Adrenal gland (tissue), 12 donors: ENCODE data around the gene RER1. TPM values are rescaled to one million over a fixed set of nuclear protein-coding genes. Genes with fewer than 3 reads are reported as not detected.

Experiments
- DNase-seq, 7 donors: peaks; one replicate each; pipeline ENCODE4 v3.0.0-alpha.2; 2019 to 2020
- H3K27ac ChIP-seq, 5 donors: fragments of 200-600 bp; sonication (generic) in 4 of 5; 1 replicate in 3 of 5; 2 replicates in 2 of 5; pipeline versions ENCODE4 v1.5.1 to v1.8.0; 2016 to 2020; ENCODE audit warnings: mild to moderate bottlenecking in 1 of 5
- H3K27me3 ChIP-seq: fragments of 200-600 bp; 2 replicates; pipeline ENCODE4 v1.8.0; 2021
- H3K36me3 ChIP-seq, 2 donors: fragments of 200-600 bp; replicated peaks in 1 of 2; 1 replicate in 1 of 2; 2 replicates in 1 of 2; pipeline versions ENCODE4 v1.5.1 to v1.8.0; 2018 to 2022
- H3K4me1 ChIP-seq, 2 donors: fragments of 200-600 bp; replicated peaks in 1 of 2; 1 replicate in 1 of 2; 2 replicates in 1 of 2; pipeline versions ENCODE4 v1.5.1 to v1.8.0; 2018 to 2021
- H3K4me3 ChIP-seq, 4 donors: fragments of 200-600 bp; sonication (generic) in 3 of 4; one replicate each; pipeline ENCODE4 v1.5.1; 2016 to 2018
- H3K9me3 ChIP-seq, 3 donors: fragments of 200-600 bp; sonication (generic) in 1 of 3; replicated peaks in 1 of 3; 1 replicate in 2 of 3; 2 replicates in 1 of 3; pipeline versions ENCODE4 v1.5.1 to v1.8.0; 2016 to 2021
- CTCF ChIP-seq, 6 experiments: fragments of 450-650 bp in 4 of 6; fragments of 200-600 bp in 2 of 6; sonication (generic) in 1 of 6; IDR thresholded peaks; 1 replicate in 5 of 6; 2 replicates in 1 of 6; pipeline versions ENCODE4 v1.5.1 to v1.8.0; 2016 to 2021; ENCODE audit warnings: antibody characterized with exemption in 6 of 6, mild to moderate bottlenecking in 2 of 6, moderate library complexity in 1 of 6
- POLR2A ChIP-seq, 2 donors: fragments of 450-650 bp; IDR thresholded peaks; one replicate each; pipeline ENCODE4 v1.6.1; 2017; ENCODE audit warnings: antibody characterized with exemption in 2 of 2, mild to moderate bottlenecking in 2 of 2, moderate library complexity in 1 of 2
- WGBS, 4 donors: extraction: QIAGEN DNeasy Blood & Tissue Kit in 2 of 4; methylation state at CpG; one replicate each; pipeline versions ENCODE4 v1.1.5 to v1.1.7; 2013 to 2017; 5-methylcytosine and 5-hydroxymethylcytosine counted together
- intact Hi-C, 2 donors: fragments of 100-400 bp; cut with DNase I; formaldehyde crosslinking; loops; one replicate each; pipeline versions ENCODE4 v1.14.1 to v1.15.0; 2022 to 2023
- polyA plus RNA-seq, 3 donors: library from polyadenylated mRNA; stranded (reverse); fragments of 200-250 nt in 2 of 3; fragments of 350-450 nt in 1 of 3; fragmentation: Illumina TruSeq in 1 of 3; extraction: RNeasy Lipid Tissue Mini Kit (QIAGEN cat#74804) in 1 of 3; gene quantifications; one replicate each; pipeline ENCODE4 v1.2.3, GENCODE V29; 2013 to 2014
- total RNA-seq, 9 donors: library from RNA; depleted of rRNA in 4 of 9; stranded (reverse); fragments of >200 nt in 4 of 9; fragments of 120-200 nt in 1 of 9; fragmentation: NEBNext Ultra II Directional in 1 of 9; extraction: Animal tissue kit (Norgen Biotek cat#: 25700) in 1 of 9; gene quantifications; one replicate each; pipeline versions ENCODE4 v1.1.0 to v1.2.4, GENCODE V29; 2013 to 2023
- donor health status: healthy with polysubstance abuse.
- donor health status: Bipolar disorder and iron deficiency.
- donor health status: DM: yes; HTN: yes; CAD: no.
- donor health status: DM: no; HTN: no; CAD: no.
- donor health status: DM: no; HTN: no; CAD: no.
- donor health status: DM: yes; HTN: yes; CAD: no.

The RER1 gene
- total and polyA plus RNA-seq, 12 donors: 106 to 345 (median 167) TPM

GRCh38 chr1:2343023-2343935 lies 48.4 kb upstream of the RER1 start:
- no peak overlapping the region for H3K4me3 ChIP-seq
- DNase-seq: no peak
- no peaks in the 10 kb centered on the region for H3K4me1 ChIP-seq
- H3K27me3 ChIP-seq: no peaks in the 10 kb centered on the region
- intact Hi-C loops: no loop called here
- WGBS, 4 donors: 82 to 89% (median 88%) methylated on average over 19 to 39 of the region's 39 CpGs
- no peaks in the 10 kb centered on the region for H3K36me3 ChIP-seq
- no peaks in the 10 kb centered on the region for H3K9me3 ChIP-seq
- no peak for TF ChIP-seq POLR2A (IDR thresholded peaks at IDR 0.05)
- no peak for TF ChIP-seq CTCF (IDR thresholded peaks at IDR 0.05)
- no peak overlapping the region for H3K27ac ChIP-seq

- Histone ChIP-seq H3K4me3 (no peak overlapping the region), H3K36me3 (no peaks in the 10 kb centered on the region), H3K27me3 (no peaks in the 10 kb centered on the region), H3K27ac (no peak overlapping the region), H3K4me1 (no peaks in the 10 kb centered on the region), H3K9me3 (no peaks in the 10 kb centered on the region)
- intact Hi-C loops: no loop called here
- WGBS, 4 donors: 89 to 94% (median 92%) methylated on average over 3 to 24 of the region's 24 CpGs
- TF ChIP-seq POLR2A (IDR thresholded peaks at IDR 0.05): no peak
- TF ChIP-seq CTCF (IDR thresholded peaks at IDR 0.05): no peak
- no peak for DNase-seq
Measured at GRCh38 chr1:2344121-2344681, 47.4 kb upstream of the RER1 start.

- Histone ChIP-seq H3K4me1 (no peaks in the 10 kb centered on the region), H3K9me3 (no peaks in the 10 kb centered on the region), H3K4me3 (no peak overlapping the region), H3K27ac (no peak overlapping the region), H3K36me3 (no peaks in the 10 kb centered on the region), H3K27me3 (no peaks in the 10 kb centered on the region)
- 83 to 93% (median 87%) methylated on average over 4 to 29 of the region's 29 CpGs for WGBS, 4 donors
- TF ChIP-seq CTCF (IDR thresholded peaks at IDR 0.05): no peak
- no peak for TF ChIP-seq POLR2A (IDR thresholded peaks at IDR 0.05)
- intact Hi-C loops: no loop called here
- DNase-seq: no peak
Measured at GRCh38 chr1:2344744-2345296, 46.8 kb upstream of the RER1 start.

- H3K36me3 ChIP-seq: no peaks in the 10 kb centered on the region
- H3K9me3 ChIP-seq: no peaks in the 10 kb centered on the region
- intact Hi-C loops: no loop called here
- H3K4me3 ChIP-seq: no peak overlapping the region
- WGBS, 4 donors: 76 to 89% (median 83%) methylated on average over 5 to 24 of the region's 24 CpGs
- H3K27me3 ChIP-seq: no peaks in the 10 kb centered on the region
- H3K27ac ChIP-seq: no peak overlapping the region
- no peak for TF ChIP-seq CTCF (IDR thresholded peaks at IDR 0.05)
- TF ChIP-seq POLR2A (IDR thresholded peaks at IDR 0.05): no peak
- no peaks in the 10 kb centered on the region for H3K4me1 ChIP-seq
- DNase-seq: no peak
Measured at GRCh38 chr1:2345297-2346075, 46.2 kb upstream of the RER1 start.
